HG02840 (cell line): ENCODE results near the gene TPI1.
"Not testable (repeated sequence)": the region's sequence is repeated elsewhere in the genome, so short reads cannot be mapped to it uniquely, and the experiment has no call there.

Source experiments
- ATAC-seq: cut with Tn5 transposase; IDR thresholded peaks from one replicate; pipeline ENCODE4 v1.9.1; 2021; ENCODE audit warnings: mild to moderate bottlenecking, moderate library complexity, moderate number of reproducible peaks; ENCODE audit not compliant: unreplicated experiment, low FRiP score

TPI1 gene

DNA sequence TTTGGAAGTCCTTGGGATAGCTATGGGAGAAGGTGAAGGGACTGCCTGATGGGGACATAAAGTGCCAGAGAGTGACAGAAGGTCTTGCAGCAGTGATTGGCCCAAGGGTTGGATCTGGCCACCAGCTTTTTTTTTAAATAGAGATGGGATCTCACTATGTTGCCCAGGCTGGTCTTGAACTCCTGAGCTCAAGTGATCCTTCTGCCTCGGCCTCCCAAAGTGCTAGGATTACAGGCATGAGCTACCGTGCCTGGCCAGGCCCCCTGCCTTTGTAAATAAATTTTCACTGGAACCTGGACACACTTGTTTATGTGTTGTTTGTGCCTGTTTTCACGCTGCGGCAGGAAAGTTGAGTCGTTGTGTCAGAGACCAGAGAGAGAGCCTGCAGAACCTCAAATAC is 2.0 kb upstream of the TPI1 start:
- ATAC-seq: not testable (repeated sequence)

DNA sequence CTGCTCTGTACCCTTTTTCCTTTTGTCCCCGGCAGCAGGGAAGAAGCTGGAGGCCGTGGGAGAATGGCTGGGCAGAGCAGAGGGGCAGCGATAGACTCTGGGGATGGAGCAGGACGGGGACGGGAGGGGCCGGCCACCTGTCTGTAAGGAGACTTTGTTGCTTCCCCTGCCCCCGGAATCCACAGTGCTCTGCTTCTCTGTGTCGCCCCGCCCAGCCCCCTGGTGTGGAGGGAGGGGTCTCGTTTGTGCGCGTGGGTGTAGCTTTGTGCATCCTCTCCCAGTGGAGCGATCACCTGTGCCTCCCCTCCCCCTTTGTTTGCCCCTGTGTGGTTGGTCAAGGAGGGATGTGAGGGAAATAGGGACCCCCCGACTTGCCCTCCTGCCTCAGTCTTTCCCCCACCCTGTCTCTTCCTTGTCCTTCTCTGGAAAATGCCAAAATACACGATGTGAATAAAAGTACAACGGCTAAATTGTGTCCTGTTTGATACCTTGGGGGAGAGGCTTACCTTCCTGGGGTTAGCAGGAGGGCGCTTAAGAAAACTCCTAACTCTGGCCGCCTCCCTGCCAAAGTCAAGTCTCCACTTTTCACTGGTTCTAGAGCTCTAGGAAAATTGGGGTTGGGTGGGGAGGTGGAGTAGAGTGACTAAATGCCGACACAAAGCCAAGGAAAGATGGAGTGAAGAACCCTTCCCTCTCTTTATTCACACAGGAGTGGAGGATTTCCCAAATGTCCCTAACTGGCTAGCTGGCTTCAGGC is 990 bp upstream of the TPI1 start:
- ATAC-seq: no peak

DNA sequence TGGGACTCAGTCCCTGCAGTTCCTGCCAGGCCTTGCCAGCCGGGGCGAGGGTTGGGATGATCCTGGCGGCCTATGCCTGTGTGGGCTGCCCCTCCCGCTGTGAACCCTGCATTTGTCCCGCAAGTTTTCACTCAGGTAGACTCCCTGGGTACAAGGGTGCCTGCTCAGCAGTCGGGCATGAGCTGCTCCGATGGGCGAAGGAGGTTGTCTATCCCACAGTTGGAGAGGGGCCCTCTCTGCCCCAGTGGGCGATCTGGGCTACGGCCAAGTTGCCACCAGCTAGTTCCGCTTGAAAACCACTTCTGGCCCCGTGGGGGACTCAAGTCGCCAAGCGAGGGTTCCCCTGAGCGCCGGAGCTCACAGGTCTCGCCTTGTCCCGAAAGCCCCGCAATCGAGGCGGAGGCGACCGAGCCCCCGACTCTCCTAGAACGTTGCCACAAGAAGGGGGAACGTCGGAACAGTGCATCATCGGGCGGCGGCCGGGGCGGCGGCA is 365 bp upstream of the TPI1 start:
- ATAC-seq: peak; percentile 3

DNA sequence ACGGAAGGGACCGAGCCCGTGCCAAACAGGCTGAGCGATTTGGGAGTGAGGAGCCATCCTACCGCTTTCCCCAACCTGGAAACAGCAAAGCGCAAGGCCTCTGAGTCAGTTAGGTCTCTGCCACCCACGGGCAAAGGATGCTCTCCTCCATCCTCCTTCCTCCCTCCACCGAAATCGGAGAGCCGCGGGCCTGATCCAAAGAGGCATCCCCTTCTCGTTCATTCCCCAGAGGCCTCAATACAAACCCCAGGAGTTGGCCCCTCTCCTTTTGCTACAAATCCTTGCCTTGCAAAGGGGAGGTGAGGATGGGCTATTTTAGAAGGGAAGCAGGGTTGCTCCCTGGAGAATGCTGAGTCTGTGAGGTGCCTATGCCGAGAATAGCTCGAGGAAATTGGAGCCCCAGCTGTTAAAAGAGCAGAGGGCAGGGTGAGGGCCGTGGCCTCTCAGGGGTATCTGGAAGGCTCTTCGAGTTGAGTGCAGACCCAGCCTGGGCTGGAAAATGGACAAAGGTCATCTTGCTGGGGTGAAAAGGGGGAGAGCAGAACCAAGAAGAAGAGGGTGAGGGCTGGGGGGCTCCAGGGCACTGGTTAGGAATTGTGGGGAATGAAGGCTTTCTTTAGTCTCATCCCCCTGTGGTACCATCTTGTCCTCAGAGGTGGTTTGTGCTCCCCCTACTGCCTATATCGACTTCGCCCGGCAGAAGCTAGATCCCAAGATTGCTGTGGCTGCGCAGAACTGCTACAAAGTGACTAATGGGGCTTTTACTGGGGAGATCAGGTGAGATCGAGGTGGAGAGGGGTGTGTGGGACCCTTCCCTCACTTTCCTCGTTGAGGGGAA is 1.1 kb downstream of the TPI1 start:
- no peak for ATAC-seq

DNA sequence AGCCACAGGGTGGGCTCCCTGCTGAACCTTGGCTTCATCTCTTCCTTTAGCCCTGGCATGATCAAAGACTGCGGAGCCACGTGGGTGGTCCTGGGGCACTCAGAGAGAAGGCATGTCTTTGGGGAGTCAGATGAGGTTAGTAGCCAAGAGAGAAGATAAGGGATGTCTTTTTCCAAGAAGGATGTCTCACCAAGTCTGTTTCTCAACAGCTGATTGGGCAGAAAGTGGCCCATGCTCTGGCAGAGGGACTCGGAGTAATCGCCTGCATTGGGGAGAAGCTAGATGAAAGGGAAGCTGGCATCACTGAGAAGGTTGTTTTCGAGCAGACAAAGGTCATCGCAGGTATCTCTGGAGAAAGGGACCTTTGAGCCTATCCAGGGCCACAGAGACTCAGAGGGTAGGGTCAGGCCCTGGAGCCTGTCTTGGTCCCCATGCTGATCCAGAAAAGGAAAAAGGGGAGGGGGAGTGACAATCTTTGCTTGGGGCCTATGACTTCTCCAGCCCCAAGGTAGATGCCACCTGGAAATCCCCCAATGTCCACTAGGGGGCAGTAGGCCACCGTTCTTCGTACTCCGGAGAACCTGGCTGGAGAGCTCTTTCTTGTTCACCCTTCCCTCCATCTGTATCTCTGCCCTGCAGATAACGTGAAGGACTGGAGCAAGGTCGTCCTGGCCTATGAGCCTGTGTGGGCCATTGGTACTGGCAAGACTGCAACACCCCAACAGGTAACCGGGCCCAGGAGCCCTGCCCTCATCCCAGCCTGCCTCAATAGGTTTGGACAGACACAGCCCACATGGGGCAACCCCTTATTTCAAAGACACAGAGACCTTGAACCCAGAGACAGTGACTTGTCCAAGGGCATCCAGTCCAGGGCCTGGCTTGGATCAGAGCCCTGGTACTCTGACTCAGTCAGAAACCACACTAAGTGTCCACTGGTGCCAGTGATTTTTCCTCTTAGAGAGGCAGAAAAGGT is 2.0 kb downstream of the TPI1 start:
- no peak for ATAC-seq

DNA sequence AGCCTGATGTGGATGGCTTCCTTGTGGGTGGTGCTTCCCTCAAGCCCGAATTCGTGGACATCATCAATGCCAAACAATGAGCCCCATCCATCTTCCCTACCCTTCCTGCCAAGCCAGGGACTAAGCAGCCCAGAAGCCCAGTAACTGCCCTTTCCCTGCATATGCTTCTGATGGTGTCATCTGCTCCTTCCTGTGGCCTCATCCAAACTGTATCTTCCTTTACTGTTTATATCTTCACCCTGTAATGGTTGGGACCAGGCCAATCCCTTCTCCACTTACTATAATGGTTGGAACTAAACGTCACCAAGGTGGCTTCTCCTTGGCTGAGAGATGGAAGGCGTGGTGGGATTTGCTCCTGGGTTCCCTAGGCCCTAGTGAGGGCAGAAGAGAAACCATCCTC is 3.0 kb downstream of the TPI1 start:
- not testable (repeated sequence) for ATAC-seq

DNA sequence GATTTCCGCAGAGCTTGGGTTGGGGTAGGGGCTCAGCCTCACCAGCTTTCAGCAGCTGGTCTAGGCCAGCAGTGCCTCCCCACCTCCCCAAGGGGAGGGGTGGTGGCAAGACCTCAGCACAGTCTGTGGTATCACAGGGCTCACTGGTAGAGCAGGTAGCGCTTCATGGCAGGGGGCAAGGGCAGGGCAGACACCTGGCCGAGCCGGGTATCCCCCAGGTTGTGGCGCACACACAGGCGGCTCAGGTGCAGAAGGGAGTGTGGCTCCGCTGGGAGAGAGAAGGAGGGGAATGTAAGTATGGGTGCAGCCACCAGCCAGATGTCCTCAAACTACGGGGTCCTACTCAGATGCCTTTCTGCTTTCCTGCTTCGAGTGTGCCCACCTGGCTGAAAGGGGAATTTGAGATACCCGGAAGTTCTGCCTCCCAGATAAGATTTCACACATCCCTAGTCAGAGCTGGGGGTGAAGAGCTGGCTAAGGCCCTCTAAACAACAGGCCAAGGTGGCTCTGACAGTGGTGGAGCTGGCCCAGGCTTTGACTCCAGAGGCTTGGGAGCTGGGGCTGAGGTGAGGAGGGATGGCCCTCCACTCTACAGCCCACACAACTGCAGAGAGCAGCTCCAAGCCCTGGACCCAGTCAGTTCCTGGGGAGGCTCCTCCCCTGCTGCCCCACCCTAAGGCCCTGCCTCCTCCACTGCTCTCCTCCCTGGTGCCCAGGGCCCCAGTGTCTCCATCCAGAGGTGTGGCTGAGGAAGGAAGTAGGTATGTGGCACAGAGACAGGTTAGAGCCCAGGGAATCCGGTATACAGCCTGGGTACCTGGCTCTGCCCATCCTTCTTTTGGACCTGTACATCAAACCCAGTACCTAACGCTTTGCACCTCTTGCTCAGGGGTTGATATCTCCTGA is 4.0 kb downstream of the TPI1 start:
- no peak for ATAC-seq

DNA sequence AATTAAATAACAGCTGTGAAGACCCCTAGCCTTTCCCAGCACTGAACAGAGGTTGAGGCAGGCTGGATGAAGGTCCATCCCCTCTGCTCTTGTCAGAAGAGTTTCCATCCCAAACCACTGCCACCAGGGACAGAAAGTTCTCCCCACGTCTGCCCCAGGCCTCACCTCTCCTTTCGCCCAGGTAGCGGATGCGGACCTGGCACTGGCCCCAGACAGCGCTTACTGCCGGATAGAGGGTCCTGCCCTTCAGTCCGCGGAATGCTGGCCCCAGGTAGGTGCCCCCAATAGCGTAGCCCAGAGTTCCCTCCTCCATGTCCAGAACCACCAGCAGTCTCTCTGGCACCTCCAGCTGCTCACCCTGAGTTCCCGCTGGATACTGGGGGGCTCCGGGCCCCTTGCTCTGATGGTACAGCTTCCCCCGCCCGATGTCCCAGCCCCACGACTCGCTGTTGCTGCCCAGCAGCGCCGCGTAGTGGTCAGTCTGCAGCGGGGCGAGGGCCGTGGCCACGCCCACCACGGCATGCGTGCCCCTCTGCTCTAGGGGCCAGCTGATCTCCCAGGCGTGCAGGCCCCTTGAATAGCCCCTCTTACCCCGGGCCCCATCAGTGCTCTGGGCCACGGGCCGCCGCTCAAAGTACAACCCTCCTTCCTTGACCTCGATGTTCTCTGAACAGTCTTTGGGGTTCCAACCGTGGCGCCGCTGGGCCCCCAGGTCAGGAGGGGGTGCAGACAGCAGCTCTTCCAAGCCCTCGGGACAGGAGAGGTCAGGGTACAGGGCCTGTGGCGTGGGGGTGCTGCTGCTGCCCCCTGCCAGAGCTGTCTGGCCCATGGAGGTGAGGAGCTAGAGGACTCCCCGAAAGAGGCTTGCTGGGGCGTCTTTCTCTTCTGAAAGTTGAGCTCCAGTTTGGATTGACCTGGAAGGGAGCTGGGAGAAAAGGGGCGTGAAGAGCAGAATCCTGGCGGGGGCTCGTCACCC is 5.0 kb downstream of the TPI1 start:
- no peak for ATAC-seq

DNA sequence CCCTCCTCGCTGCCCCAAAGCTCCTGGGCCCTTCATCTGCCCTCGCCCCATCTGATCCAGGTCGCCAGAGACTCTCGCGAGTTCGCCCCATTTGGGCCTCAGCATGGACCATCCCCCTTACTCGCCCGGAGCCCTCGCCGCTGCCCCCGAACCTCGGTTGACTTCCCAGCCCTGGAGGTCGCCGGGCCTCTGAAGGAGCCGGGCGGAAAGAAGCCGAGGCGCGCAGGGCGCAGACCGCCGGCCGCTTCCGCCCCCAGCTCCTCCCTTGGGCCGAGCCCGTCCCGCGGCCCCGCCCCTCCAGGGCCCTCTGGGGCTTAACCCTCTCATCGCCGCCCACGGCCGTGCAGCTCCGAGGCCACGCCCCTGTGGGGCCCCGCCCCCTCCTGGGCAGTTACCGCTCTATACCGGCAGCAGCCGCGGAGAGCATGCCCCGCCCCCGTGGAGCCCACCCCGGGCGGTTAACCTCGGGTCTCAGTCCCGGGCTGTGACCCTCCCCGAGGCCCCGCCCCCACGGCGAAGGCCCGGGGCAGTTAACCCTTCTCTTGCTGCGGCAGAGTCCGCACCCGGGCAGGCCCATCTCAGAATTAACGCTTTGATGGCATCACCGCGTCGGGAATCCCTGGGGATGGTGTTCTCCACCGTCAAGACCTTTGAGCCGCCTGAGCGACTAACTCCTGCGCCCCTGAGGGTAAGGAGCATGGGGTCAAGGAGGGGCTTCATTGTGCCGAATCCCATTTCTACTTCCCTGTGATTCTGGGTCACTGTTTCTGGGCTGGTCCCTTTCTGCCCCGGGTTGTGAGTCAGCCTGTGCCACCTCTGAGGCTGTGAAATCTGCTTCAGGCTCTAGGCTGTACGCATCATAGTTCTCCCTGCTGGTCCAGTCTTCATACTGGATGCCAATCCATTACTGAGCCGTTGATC is 6.0 kb downstream of the TPI1 start, which contains the start of gene SPSB2:
Gene SPSB2, minus strand, starts transcription at position 210 of the 921 bp plus-strand sequence. CDS start 402 bp downstream, outside the sequence.
- ATAC-seq: peak; percentile 61

DNA sequence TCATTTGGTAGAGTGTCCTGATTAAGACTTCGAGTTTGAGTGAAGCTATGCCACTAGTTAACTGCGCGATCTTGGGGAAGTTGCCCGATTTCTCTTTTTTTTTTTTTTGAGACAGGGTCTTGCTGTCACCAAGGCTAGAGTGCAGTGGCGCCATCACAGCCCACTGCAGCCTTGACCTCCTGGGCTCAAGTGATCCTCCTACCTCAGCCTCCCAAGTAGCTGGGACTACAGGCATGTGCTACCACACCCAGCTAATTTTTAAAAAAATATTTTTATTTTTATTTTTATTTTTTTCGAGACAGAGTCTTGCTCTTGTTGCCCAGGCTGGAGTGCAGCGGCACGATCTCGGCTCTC is 6.7 kb downstream of the TPI1 start:
- not testable (repeated sequence) for ATAC-seq

DNA sequence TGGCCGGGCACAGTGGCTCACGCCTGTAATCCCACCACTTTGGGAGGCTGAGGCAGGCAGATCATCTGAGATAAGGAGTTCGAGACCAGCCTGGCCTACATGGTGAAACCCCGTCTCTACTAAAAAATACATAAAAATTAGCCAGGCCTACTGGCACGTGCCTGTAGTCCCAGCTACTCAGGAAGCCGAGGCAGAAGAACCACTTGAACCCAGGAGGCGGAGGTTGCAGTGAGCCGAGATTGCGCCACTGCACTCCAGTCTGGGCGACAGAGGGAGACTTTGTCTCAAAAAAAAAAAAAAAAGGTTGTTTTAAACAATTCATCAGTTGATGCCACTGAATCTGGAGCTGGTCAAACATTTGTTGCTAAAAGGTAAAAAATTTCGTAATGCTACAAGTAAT is 12.5 kb downstream of the TPI1 start:
- not testable (repeated sequence) for ATAC-seq

DNA sequence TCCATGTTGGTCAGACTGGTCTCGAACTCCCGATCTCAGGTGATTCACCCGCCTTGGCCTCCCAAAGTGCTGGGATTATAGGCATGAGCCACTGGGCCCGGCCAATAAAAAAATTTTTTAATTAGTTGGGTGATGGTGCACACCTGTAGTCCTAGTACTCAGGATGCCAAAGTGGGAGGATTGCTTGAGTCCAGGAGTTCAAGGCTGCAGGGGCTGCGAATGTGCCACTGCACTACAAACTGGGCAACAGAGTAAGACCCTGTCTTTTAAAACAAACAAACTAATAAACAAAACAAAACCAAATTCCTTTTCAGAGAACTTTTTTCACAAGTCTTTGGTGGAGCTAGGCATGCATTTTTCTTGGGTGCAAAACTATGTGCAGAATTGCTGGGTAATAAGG is 15.9 kb downstream of the TPI1 start:
- no peak for ATAC-seq

DNA sequence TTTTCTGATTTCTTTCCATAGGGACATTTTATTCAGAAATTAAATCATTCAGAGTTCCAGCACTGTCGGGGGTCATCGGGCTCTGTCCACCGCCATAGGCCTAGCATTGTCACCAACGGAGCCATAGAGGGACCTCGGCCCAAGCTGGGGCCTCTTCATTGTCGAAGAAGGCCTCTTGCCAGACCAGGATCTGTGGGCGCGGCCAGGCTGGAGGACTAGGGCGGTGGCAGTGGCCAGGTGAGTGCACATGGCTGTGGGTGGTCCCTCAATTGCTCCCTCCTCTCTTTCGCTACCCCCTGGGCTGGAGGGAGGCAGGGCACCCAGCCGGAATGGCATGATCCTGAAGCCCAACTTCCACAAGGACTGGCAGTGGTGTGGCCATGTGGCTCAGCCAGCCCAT is 16.4 kb downstream of the TPI1 start:
- ATAC-seq: no peak

DNA sequence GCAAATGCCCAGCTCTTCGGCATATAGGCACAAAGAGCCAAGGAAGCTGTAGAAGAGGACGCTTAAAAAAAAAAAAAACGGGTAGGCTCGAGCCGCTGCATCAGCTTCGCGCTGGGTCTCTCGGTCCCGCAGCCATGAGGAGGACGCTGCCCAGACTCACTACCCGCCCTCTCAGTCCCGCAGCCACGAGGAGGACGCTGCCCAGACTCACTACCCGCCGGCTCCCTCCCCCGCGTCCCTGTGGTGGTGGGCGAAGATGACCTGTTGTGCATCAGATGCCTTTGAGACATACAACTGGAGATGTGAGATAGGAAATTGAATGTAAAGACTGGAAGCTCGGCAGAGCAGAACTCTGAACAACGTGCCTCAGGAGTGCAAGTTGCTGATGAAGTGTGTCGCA is 17.2 kb downstream of the TPI1 start:
- ATAC-seq: no peak

DNA sequence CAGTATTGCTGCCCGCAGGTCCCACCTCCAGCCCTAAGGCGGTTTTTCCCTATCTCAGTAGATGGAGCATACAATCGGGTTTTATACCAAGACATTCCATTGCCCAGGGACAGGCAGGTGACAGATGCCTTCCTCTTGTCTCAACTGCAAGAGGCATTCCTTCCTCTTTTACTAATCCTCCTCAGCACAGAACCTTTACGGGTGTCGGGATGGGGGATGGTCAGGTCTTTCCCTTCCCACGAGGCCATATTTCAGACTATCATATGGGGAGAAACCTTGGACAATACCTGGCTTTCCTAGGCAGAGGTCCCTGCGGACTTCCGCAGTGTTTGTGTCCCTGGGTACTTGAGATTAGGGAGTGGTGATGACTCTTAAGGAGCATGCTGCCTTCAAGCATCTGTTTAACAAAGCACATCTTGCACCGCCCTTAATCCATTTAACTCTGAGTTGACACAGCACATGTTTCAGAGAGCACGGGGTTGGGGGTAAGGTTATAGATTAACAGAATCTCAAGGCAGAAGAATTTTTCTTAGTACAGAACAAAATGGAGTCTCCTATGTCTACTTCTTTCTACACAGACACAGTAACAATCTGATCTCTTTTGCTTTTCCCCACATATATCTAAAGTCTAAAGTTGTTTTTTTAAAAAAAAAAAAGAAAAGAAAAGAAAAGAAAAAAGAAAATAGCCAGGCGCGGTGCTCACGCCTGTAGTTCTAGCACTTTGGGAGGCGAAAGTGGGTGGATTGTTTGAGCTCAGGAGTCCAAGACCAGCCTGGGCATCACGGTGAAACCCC is 19.1 kb downstream of the TPI1 start:
- ATAC-seq: not testable (repeated sequence)

DNA sequence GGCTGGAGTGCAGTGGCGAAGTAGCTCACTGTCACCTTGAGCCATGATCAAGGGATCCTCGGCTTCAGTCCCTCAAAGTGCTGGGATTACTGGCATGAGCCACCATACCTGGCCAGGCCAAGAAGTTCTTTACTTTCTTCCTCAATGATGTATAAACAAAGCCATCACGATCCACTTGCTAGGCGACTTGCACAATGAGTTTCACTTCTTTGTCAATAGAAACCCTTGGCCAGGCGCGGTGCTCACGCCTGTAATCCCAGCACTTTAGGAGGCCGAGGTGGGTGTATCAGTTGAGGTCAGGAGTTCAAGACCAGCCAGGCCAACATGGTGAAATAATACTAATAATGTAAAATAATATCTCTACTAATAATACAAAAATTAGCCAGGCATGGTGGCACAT is 20.1 kb downstream of the TPI1 start:
- no peak for ATAC-seq
